H1 (cell line): Measurements from ENCODE around the gene C8B. TPM values are rescaled to one million over a fixed set of nuclear protein-coding genes. Genes with fewer than 3 reads are reported as not detected.

ENCODE experiments used
- CTCF ChIA-PET: fragments of 300-600 bp; sonication (Branson Sonifier 250); formaldehyde crosslinking; loops from one replicate; lab custom pipeline; 2021; ENCODE audit not compliant: partially characterized antibody; lab: Charles Lee
- POLR2A ChIA-PET: fragments of 300-600 bp; sonication (Branson Sonifier 250); formaldehyde crosslinking; loops from one replicate; lab custom pipeline; 2021; ENCODE audit warnings: inconsistent platforms; ENCODE audit not compliant: partially characterized antibody; lab: Charles Lee
- DNase-seq, 2 experiments: peaks; one replicate each; pipeline versions ENCODE4 v3.0.0 to v3.0.0-alpha.2; 2010 to 2022; ENCODE audit warnings: low spot score in 2 of 2, low read depth in 1 of 2, mixed read lengths in 1 of 2
- FAIRE-seq: peaks from 2 replicates; lab custom pipeline; 2011; peaks lifted over from hg19 to GRCh38; lab: Jason Lieb, UNC
- H2AFZ ChIP-seq: 2 replicates; pipeline ENCODE4 v1.8.1; 2012; ENCODE audit warnings: low read length, inconsistent platforms
- H2AK5ac ChIP-seq: 2 replicates; pipeline ENCODE4 v1.6.1; 2013; ENCODE audit warnings: low read depth, low read length
- H2BK120ac ChIP-seq: replicated peaks from 2 replicates; pipeline ENCODE3; 2013; ENCODE audit warnings: low read depth, low read length, inconsistent platforms
- H2BK12ac ChIP-seq: 2 replicates; pipeline ENCODE4 v1.6.1; 2013; ENCODE audit warnings: low read depth, low read length
- H2BK15ac ChIP-seq: 2 replicates; pipeline ENCODE4 v1.6.1; 2013; ENCODE audit warnings: low read length
- H2BK20ac ChIP-seq: 2 replicates; pipeline ENCODE4 v1.6.1; 2013; ENCODE audit warnings: low read length
- H2BK5ac ChIP-seq: 2 replicates; pipeline ENCODE4 v1.6.1; 2013; ENCODE audit warnings: low read depth, low read length
- H3K14ac ChIP-seq: 2 replicates; pipeline ENCODE4 v1.6.1; 2013; ENCODE audit warnings: inconsistent platforms; ENCODE audit not compliant: insufficient read length
- H3K18ac ChIP-seq: 2 replicates; pipeline ENCODE4 v1.6.1; 2013; ENCODE audit warnings: low read length; ENCODE audit errors: extremely low read depth
- H3K23ac ChIP-seq: 2 replicates; pipeline ENCODE4 v1.6.1; 2013; ENCODE audit warnings: inconsistent platforms; ENCODE audit not compliant: insufficient read length
- H3K23me2 ChIP-seq: 2 replicates; pipeline ENCODE4 v1.6.1; 2013; ENCODE audit warnings: low read depth, low read length
- H3K27ac ChIP-seq: 2 replicates; pipeline ENCODE4 v1.6.1; 2011; ENCODE audit warnings: low read depth, low read length, inconsistent platforms
- H3K27me3 ChIP-seq, 4 experiments: replicated peaks in 1 of 4; 1 replicate in 1 of 4; 2 replicates in 3 of 4; pipeline versions ENCODE4 v1.6.1 to v1.8.1; 2011 to 2013; ENCODE audit warnings: low read length in 3 of 4, mild to moderate bottlenecking in 3 of 4, inconsistent platforms in 2 of 4, mixed read lengths in 2 of 4, moderate library complexity in 1 of 4; ENCODE audit not compliant: control insufficient read depth in 3 of 4, insufficient read depth in 3 of 4; ENCODE audit errors: extremely low read depth in 1 of 4
- H3K36me3 ChIP-seq, 4 experiments: 2 replicates each; pipeline versions ENCODE4 v1.6.1 to v1.8.1; 2011 to 2013; ENCODE audit warnings: mild to moderate bottlenecking in 4 of 4, low read length in 3 of 4, moderate library complexity in 2 of 4, control low read depth in 1 of 4, inconsistent platforms in 1 of 4; ENCODE audit not compliant: insufficient read depth in 4 of 4, control insufficient read depth in 2 of 4
- H3K4ac ChIP-seq: replicated peaks from 2 replicates; pipeline ENCODE3; 2013; ENCODE audit warnings: low read length, low read depth, mixed read lengths, inconsistent platforms; ENCODE audit not compliant: insufficient read length
- H3K4me1 ChIP-seq, 4 experiments: replicated peaks in 1 of 4; 1 replicate in 1 of 4; 2 replicates in 3 of 4; pipeline versions ENCODE4 v1.6.1 to v1.8.1; 2011 to 2013; ENCODE audit warnings: low read length in 3 of 4, inconsistent platforms in 2 of 4, mixed read lengths in 1 of 4; ENCODE audit not compliant: insufficient read depth in 4 of 4, control insufficient read depth in 3 of 4
- H3K4me2 ChIP-seq, 2 experiments: 2 replicates each; pipeline versions ENCODE4 v1.6.1 to v1.8.1; 2011 to 2013; ENCODE audit warnings: low read depth in 2 of 2, low read length in 2 of 2, control low read depth in 1 of 2, inconsistent platforms in 1 of 2, mild to moderate bottlenecking in 1 of 2; ENCODE audit not compliant: insufficient read depth in 1 of 2
- H3K4me3 ChIP-seq, 4 experiments: fragments of 200-600, 300-600 bp in 1 of 4; sonication (generic), shearing (Covaris generic), sonication (Bioruptor Twin) in 1 of 4; 2 replicates each; pipeline versions ENCODE4 v1.5.1 to v1.8.1; 2011 to 2016; ENCODE audit warnings: low read length in 4 of 4, low read depth in 3 of 4, control low read depth in 2 of 4, inconsistent platforms in 2 of 4, mild to moderate bottlenecking in 2 of 4, mixed read lengths in 1 of 4, moderate library complexity in 1 of 4; ENCODE audit not compliant: insufficient read depth in 2 of 4; ENCODE audit errors: extremely low read depth in 1 of 4
- H3K56ac ChIP-seq: replicated peaks from 2 replicates; pipeline ENCODE3; 2013; ENCODE audit warnings: low read depth, mild to moderate bottlenecking, mixed read lengths, low read length, inconsistent platforms; ENCODE audit not compliant: insufficient read length
- H3K79me1 ChIP-seq: 2 replicates; pipeline ENCODE4 v1.6.1; 2013; ENCODE audit warnings: low read depth, low read length, control low read depth
- H3K79me2 ChIP-seq, 2 experiments: 2 replicates each; pipeline versions ENCODE4 v1.6.1 to v1.8.1; 2012 to 2013; ENCODE audit warnings: low read length in 2 of 2, mild to moderate bottlenecking in 2 of 2, inconsistent platforms in 1 of 2; ENCODE audit not compliant: insufficient read depth in 2 of 2, control insufficient read depth in 1 of 2
- H3K9ac ChIP-seq, 4 experiments: replicated peaks in 1 of 4; 1 replicate in 1 of 4; 2 replicates in 3 of 4; pipeline versions ENCODE4 v1.6.1 to v1.8.1; 2011 to 2013; ENCODE audit warnings: low read depth in 3 of 4, low read length in 3 of 4, control low read depth in 2 of 4, mild to moderate bottlenecking in 2 of 4, moderate library complexity in 2 of 4, inconsistent platforms in 1 of 4; ENCODE audit errors: extremely low read depth in 1 of 4
- H3K9me3 ChIP-seq, 2 experiments: 2 replicates each; pipeline versions ENCODE4 v1.6.1 to v1.8.1; 2012 to 2013; ENCODE audit warnings: mild to moderate bottlenecking in 2 of 2, moderate library complexity in 2 of 2, control low read depth in 1 of 2, inconsistent platforms in 1 of 2, low read depth in 1 of 2, low read length in 1 of 2, mixed read lengths in 1 of 2; ENCODE audit not compliant: insufficient read depth in 2 of 2
- H4K20me1 ChIP-seq, 2 experiments: replicated peaks in 1 of 2; 2 replicates each; pipeline versions ENCODE3 to v1.8.1; 2011 to 2013; ENCODE audit warnings: inconsistent platforms in 2 of 2, low read length in 2 of 2, mild to moderate bottlenecking in 1 of 2; ENCODE audit not compliant: insufficient read depth in 2 of 2, control insufficient read depth in 1 of 2
- H4K5ac ChIP-seq: 2 replicates; pipeline ENCODE4 v1.6.1; 2013; ENCODE audit warnings: low read length, low read depth, mixed read lengths, inconsistent platforms; ENCODE audit not compliant: insufficient read length
- H4K8ac ChIP-seq: 2 replicates; pipeline ENCODE4 v1.8.0; 2013; ENCODE audit warnings: mild to moderate bottlenecking, moderate library complexity, low read length, inconsistent platforms; ENCODE audit not compliant: insufficient read depth; ENCODE audit errors: extremely low read depth
- H4K91ac ChIP-seq: replicated peaks from 2 replicates; pipeline ENCODE3; 2013; ENCODE audit warnings: low read length, mixed read lengths, inconsistent platforms; ENCODE audit not compliant: insufficient read length
- ATF3 ChIP-seq: IDR thresholded peaks from 2 replicates; pipeline ENCODE4 v1.6.1; 2011; ENCODE audit warnings: low read depth, mild to moderate bottlenecking, low read length; ENCODE audit not compliant: insufficient read depth
- CEBPB ChIP-seq: IDR thresholded peaks from 2 replicates; pipeline ENCODE4 v1.6.1; 2012; ENCODE audit warnings: low read depth, low read length
- JUN ChIP-seq: IDR thresholded peaks from 2 replicates; pipeline ENCODE4 v1.6.1; 2011; ENCODE audit warnings: low read depth, mild to moderate bottlenecking, improper control_type of control experiment, low read length
- KDM4A ChIP-seq: IDR thresholded peaks from one replicate; pipeline ENCODE4 v1.7.1; 2012; ENCODE audit warnings: low read depth, mild to moderate bottlenecking, moderate library complexity, low read length, inconsistent platforms; ENCODE audit not compliant: severe bottlenecking
- NANOG ChIP-seq: IDR thresholded peaks from 2 replicates; pipeline ENCODE4 v1.6.1; 2011; ENCODE audit warnings: low read length, low read depth, mild to moderate bottlenecking, inconsistent platforms; ENCODE audit not compliant: insufficient read depth, poor library complexity, severe bottlenecking
- NRF1 ChIP-seq: IDR thresholded peaks from 2 replicates; pipeline ENCODE4 v1.6.1; 2011; ENCODE audit warnings: mild to moderate bottlenecking, low read depth, low read length, improper control_type of control experiment
- SAP30 ChIP-seq: fragments of 300-600 bp; sonication (generic); IDR thresholded peaks from 2 replicates; pipeline ENCODE4 v1.7.1; 2012; ENCODE audit warnings: low read length, moderate library complexity, mild to moderate bottlenecking, inconsistent platforms; ENCODE audit not compliant: insufficient read depth, insufficient replicate concordance
- SP4 ChIP-seq: IDR thresholded peaks from 2 replicates; pipeline ENCODE4 v1.6.1; 2012; ENCODE audit warnings: low read length, inconsistent platforms
- SRF ChIP-seq: IDR thresholded peaks from 2 replicates; pipeline ENCODE4 v1.6.1; 2011; ENCODE audit warnings: mild to moderate bottlenecking, low read depth, low read length, moderate library complexity
- TAF1 ChIP-seq: IDR thresholded peaks from 2 replicates; pipeline ENCODE4 v1.6.1; 2011; ENCODE audit warnings: mild to moderate bottlenecking, low read depth, low read length
- YY1 ChIP-seq: IDR thresholded peaks from 2 replicates; pipeline ENCODE4 v1.6.1; 2011; ENCODE audit warnings: low read depth, mild to moderate bottlenecking, low read length
- WGBS, 2 experiments: shearing (Covaris generic) in 1 of 2; methylation state at CpG; one replicate each; pipeline versions ENCODE4 v1.1.6 to v1.1.7; 2013 to 2015; ENCODE audit warnings: low lambda C conversion rate in 2 of 2, mixed read lengths in 2 of 2, inconsistent platforms in 1 of 2, low coverage in 1 of 2, missing lambda C conversion rate in 1 of 2; ENCODE audit not compliant: insufficient replicate concordance in 2 of 2, insufficient coverage in 1 of 2, insufficient read length in 1 of 2; ENCODE audit errors: extremely low coverage in 1 of 2, missing lambda C conversion rate in 1 of 2; 5-methylcytosine and 5-hydroxymethylcytosine counted together
- polyA plus RNA-seq, 7 experiments: library from polyadenylated mRNA; depleted of rRNA in 3 of 7; stranded (reverse) in 5 of 7; unstranded in 2 of 7; fragments of >200 nt in 5 of 7; fragments of 200-250 nt in 2 of 7; gene quantifications; 1 replicate in 5 of 7; 2 replicates in 1 of 7; 4 replicates in 1 of 7; pipeline versions ENCODE4 v1.2.1 to v1.2.3, GENCODE V29; 2011 to 2013; ENCODE audit warnings: missing spikeins in 2 of 7, mixed read lengths in 2 of 7
- total RNA-seq: library from RNA; stranded (reverse); fragmentation: NEBNext Ultra II Directional; extraction: Animal tissue kit (Norgen Biotek cat#: 25700); gene quantifications from 2 replicates; pipeline ENCODE4 v1.2.1, GENCODE V29; 2021
- TF ChIP-seq, protein P1 (sequence below): IDR thresholded peaks from 2 replicates; pipeline ENCODE4 v1.6.1; 2012; ENCODE audit warnings: inconsistent platforms

The C8B gene
- total and polyA plus RNA-seq, 2 of the 8 experiments (the other 6 are each of a cell fraction or from before 2014, with no cell fraction given) = not detected

GRCh38 chr1:56992318-56993125, 26.7 kb upstream of the C8B start:
- Histone ChIP-seq H2BK12ac (no peak overlapping the region), H2AFZ (no peak overlapping the region), H3K56ac (no peak overlapping the region), H3K79me2 (no peaks in the 10 kb centered on the region), H3K14ac (no peak overlapping the region), H4K20me1 (no peaks in the 10 kb centered on the region), H3K4me2 (no peak overlapping the region), H2BK5ac (no peak overlapping the region), H4K8ac (no peak overlapping the region), H3K4me3 (no peak overlapping the region), H3K4ac (no peak overlapping the region), H3K4me1 (peaks cover 0 to 4% (median 1%) of the 10 kb centered on the region in 4 experiments; a peak in 4 of 7 replicates), H2BK120ac (no peak overlapping the region), H2AK5ac (no peak overlapping the region), H4K5ac (no peak overlapping the region), H3K23ac (no peak overlapping the region), H3K9ac (no peak overlapping the region), H3K36me3 (no peaks in the 10 kb centered on the region), H2BK15ac (no peak overlapping the region), H3K9me3 (no peaks in the 10 kb centered on the region), H4K91ac (no peak overlapping the region), H3K18ac (no peak overlapping the region), H3K27me3 (no peaks in the 10 kb centered on the region), H2BK20ac (no peak overlapping the region), H3K23me2 (no peaks in the 10 kb centered on the region), H3K79me1 (no peaks in the 10 kb centered on the region), H3K27ac (no peak overlapping the region)
- ChIA-PET CTCF (interaction anchor here (0.9 to 1.6 kb wide), 6 partner anchors 12 to 80 kb away, joined by 3 to 8 read pairs (median 4); no protein-coding TSS in a partner anchor), POLR2A (interaction anchor here (1.2 kb wide), 1 partner anchor 19 kb away, joined by 3 read pairs; no protein-coding TSS in a partner anchor)
- 87% methylated on average over 15 of the region's 15 CpGs; no CpG with 5 or more reads in 1 of the 2 experiments for WGBS, 2 experiments
- FAIRE-seq = no peak
- DNase-seq = no peak
- no peak for TF ChIP-seq JUN
- no peak for TF ChIP-seq SAP30
- no peak for TF ChIP-seq ATF3
- TF ChIP-seq CEBPB = no peak
- no peak for TF ChIP-seq SP4
- no peak for TF ChIP-seq NRF1
- TF ChIP-seq, protein P1, sequence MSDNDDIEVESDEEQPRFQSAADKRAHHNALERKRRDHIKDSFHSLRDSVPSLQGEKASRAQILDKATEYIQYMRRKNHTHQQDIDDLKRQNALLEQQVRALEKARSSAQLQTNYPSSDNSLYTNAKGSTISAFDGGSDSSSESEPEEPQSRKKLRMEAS = no peak
- TF ChIP-seq KDM4A = no peak
- TF ChIP-seq YY1 = no peak
- no peak for TF ChIP-seq SRF
- TF ChIP-seq NANOG = no peak
- TF ChIP-seq TAF1 = no peak
